NCI-H510A (cell line): ENCODE results near the gene WDR54.

Experiments used
- DNase-seq: peaks from one replicate; lab custom pipeline; 2025; lab: John Stamatoyannopoulos, UW

WDR54 gene

GRCh38 chr2:74421221-74421870 lies at the start of gene WDR54, which contains the start of gene C2orf81:
WDR54 (plus strand) TSS chr2:74421730; CDS start chr2:74422154, 424 bp downstream.
C2orf81 (minus strand) TSS chr2:74421619; CDS start chr2:74421560, 59 bp downstream.
- DNase-seq: peak; percentile 94

- DNase-seq: no peak
Measured at GRCh38 chr2:74372674-74373073, 48.9 kb upstream of the WDR54 start.

GRCh38 chr2:74373221-74373676 lies 48.3 kb upstream of the WDR54 start:
- no peak for DNase-seq

- no peak for DNase-seq
Measured at GRCh38 chr2:74373985-74374384, 47.5 kb upstream of the WDR54 start.

- DNase-seq: peak; percentile 83
Measured at GRCh38 chr2:74374509-74375205, 46.9 kb upstream of the WDR54 start.

GRCh38 chr2:74375838-74376237 lies 45.7 kb upstream of the WDR54 start:
- DNase-seq: no peak

- no peak for DNase-seq
Measured at GRCh38 chr2:74378007-74378406, 43.5 kb upstream of the WDR54 start.

- DNase-seq: no peak
Measured at GRCh38 chr2:74379851-74380789, 41.4 kb upstream of the WDR54 start, which contains the start of gene DCTN1. DCTN1 (minus strand) TSS chr2:74380311; CDS start chr2:74380037, 274 bp downstream.

GRCh38 chr2:74381751-74382150 lies 39.8 kb upstream of the WDR54 start:
- DNase-seq: no peak

- DNase-seq: no peak
Measured at GRCh38 chr2:74383254-74383653, 38.3 kb upstream of the WDR54 start.

GRCh38 chr2:74384051-74384450 lies 37.5 kb upstream of the WDR54 start:
- DNase-seq: no peak

- no peak for DNase-seq
Measured at GRCh38 chr2:74385396-74385795, 36.1 kb upstream of the WDR54 start.

- no peak for DNase-seq
Measured at GRCh38 chr2:74387346-74387745, 34.2 kb upstream of the WDR54 start.

GRCh38 chr2:74390606-74391005 lies 30.9 kb upstream of the WDR54 start:
- DNase-seq: no peak

- no peak for DNase-seq
Measured at GRCh38 chr2:74391209-74391579, 30.3 kb upstream of the WDR54 start.

GRCh38 chr2:74391580-74392448 lies 29.7 kb upstream of the WDR54 start:
- DNase-seq: peak; percentile 69

- DNase-seq: no peak
Measured at GRCh38 chr2:74392449-74392743, 29.1 kb upstream of the WDR54 start.

GRCh38 chr2:74393525-74393924 lies 28.0 kb upstream of the WDR54 start:
- DNase-seq: no peak

GRCh38 chr2:74396149-74396548 lies 25.4 kb upstream of the WDR54 start:
- DNase-seq: no peak

- no peak for DNase-seq
Measured at GRCh38 chr2:74399785-74400184, 21.7 kb upstream of the WDR54 start.

- DNase-seq: no peak
Measured at GRCh38 chr2:74401891-74402290, 19.6 kb upstream of the WDR54 start.

- no peak for DNase-seq
Measured at GRCh38 chr2:74406035-74406434, 15.5 kb upstream of the WDR54 start.
